Glomerular visceral epithelial cell (primary cell): ENCODE results near the gene CHST8.
"Not testable (repeated sequence)": the region's sequence is repeated elsewhere in the genome, so short reads cannot be mapped to it uniquely, and the experiment has no call there.

Experiments used
- DNase-seq: peaks from one replicate; pipeline ENCODE4 v3.0.0-alpha.2; 2016; ENCODE audit errors: extremely low spot score

Gene CHST8

GRCh38 chr19:33811736-33812387, 190.1 kb downstream of the CHST8 start:
- DNase-seq: no peak

- DNase-seq: no peak
Measured at GRCh38 chr19:33812388-33813330, 190.9 kb downstream of the CHST8 start.

- DNase-seq: no peak
Measured at GRCh38 chr19:33813391-33814101, 191.8 kb downstream of the CHST8 start.

DNA sequence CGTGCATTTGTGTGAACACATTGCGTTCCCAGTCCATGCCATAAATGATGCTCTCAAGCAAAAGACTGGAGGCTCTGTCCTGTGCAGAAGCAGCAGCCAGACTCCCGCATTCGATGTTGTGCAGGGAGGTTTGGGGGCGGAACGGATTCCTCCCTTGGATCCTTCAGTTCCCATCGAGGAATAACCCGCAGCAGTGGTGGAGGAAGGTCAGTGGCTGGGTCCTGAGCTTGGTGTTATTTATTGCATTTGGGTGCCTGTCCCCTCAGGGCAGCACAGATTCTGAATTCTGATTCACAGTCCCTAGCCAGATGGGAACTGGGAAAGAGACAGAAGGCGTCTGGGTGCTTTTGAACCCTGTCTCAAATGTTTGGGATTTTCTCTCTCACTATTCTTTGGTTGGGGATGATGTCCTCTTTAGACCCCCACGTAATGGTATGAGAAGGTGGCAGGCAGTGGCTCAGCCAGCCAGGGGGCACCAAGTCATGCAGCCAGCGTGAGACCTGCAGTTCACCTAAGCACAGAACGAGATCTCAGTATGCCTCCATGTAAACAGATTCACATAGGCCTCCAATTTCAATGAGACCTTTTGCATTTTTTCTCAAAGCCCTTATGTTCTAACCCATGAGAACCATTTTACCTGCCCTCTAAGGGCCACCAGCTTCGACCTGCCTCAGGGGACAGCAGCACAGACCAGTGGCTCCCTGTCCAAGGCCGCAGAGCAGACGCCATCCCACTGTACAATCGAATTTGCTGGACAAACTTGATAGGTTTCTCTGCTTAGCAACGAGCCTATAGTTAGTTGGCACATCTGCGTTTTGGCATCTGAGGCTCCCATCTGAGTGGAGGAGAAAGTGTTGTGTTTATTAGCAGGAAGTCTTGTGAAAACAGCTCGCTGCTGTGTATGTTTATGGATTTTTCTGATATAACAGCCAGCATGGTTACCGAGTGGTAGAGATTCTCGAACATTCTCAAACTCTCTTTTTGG, 192.7 kb downstream of the CHST8 start:
- no peak for DNase-seq

- no peak for DNase-seq
Measured at GRCh38 chr19:33815380-33816340, 193.9 kb downstream of the CHST8 start.

DNA sequence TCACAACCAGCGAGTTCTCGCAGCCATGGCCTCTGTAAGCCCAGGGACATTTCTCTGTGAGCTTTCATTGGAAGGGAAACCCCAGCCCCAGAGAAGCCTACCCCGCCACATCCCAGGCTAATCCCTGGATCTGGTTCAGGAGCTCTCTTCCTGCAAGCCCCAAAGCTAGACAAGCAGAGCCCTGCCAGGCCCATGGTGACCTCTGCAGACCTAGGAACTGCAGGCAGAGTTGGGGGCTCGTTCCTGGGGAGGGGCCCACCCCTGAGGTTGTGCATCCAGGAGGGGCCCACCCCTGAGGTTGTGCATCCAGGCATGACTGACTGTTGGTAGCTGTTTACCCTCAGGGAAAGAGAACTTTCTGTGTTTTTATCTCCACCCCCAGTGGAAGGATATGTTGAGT, 196.7 kb downstream of the CHST8 start:
- no peak for DNase-seq

GRCh38 chr19:33819078-33819477, 197.3 kb downstream of the CHST8 start:
- not testable (repeated sequence) for DNase-seq

GRCh38 chr19:33819506-33819879, 197.7 kb downstream of the CHST8 start:
- no peak for DNase-seq

GRCh38 chr19:33819880-33820781, 198.4 kb downstream of the CHST8 start:
- DNase-seq: no peak

GRCh38 chr19:33821871-33822270, 200.1 kb downstream of the CHST8 start:
- no peak for DNase-seq
